OCI-LY1 (cell line): Measurements from ENCODE around the gene FEM1A.
"Not testable (repeated sequence)": the region's sequence is repeated elsewhere in the genome, so short reads cannot be mapped to it uniquely, and the experiment has no call there.

Experiments
- H2AFZ ChIP-seq: fragments of 200-600 bp; sonication (generic), shearing (Covaris generic); 2 replicates; pipeline ENCODE4 v1.6.0; 2014; ENCODE audit warnings: antibody characterized with exemption, mild to moderate bottlenecking, low read length
- H3F3A ChIP-seq: fragments of 200-600 bp; sonication (generic), shearing (Covaris generic); 2 replicates; pipeline ENCODE4 v1.6.0; 2014; ENCODE audit warnings: mild to moderate bottlenecking, antibody characterized with exemption, low read length, moderate library complexity; ENCODE audit not compliant: insufficient read depth
- H3K27ac ChIP-seq: fragments of 200-600 bp; sonication (generic); 2 replicates; pipeline ENCODE4 v1.5.1; 2014; ENCODE audit warnings: low read length, mixed run types, mild to moderate bottlenecking, low read depth; ENCODE audit not compliant: poor library complexity, severe bottlenecking
- H3K27me3 ChIP-seq: fragments of 200-600 bp; sonication (generic); 2 replicates; pipeline ENCODE4 v1.6.0; 2014; ENCODE audit warnings: antibody characterized with exemption, mild to moderate bottlenecking, low read length, moderate library complexity; ENCODE audit not compliant: insufficient read depth
- H3K36me3 ChIP-seq: fragments of 200-600 bp; sonication (generic); 2 replicates; pipeline ENCODE4 v1.6.1; 2014; ENCODE audit warnings: mild to moderate bottlenecking, antibody characterized with exemption, low read length, moderate library complexity, mixed read lengths; ENCODE audit not compliant: insufficient read depth
- H3K4me1 ChIP-seq: fragments of 200-600 bp; sonication (generic); 2 replicates; pipeline ENCODE4 v1.5.1; 2014; ENCODE audit warnings: mild to moderate bottlenecking, low read length, moderate library complexity; ENCODE audit not compliant: insufficient read depth, severe bottlenecking
- H3K4me2 ChIP-seq: fragments of 200-600 bp; sonication (generic), shearing (Covaris generic); 2 replicates; pipeline ENCODE4 v1.6.1; 2014; ENCODE audit warnings: low read length
- H3K4me3 ChIP-seq: fragments of 200-600 bp; sonication (generic); 2 replicates; pipeline ENCODE4 v1.5.1; 2014; ENCODE audit warnings: low read length, low read depth, mild to moderate bottlenecking, mixed read lengths; ENCODE audit not compliant: poor library complexity, severe bottlenecking
- H3K79me2 ChIP-seq: fragments of 200-600 bp; shearing (Covaris generic); 2 replicates; pipeline ENCODE4 v1.6.1; 2016; ENCODE audit warnings: mixed run types, low read length, mixed read lengths; ENCODE audit not compliant: insufficient read depth
- H3K9ac ChIP-seq: fragments of 200-600 bp; sonication (generic), shearing (Covaris generic); 2 replicates; pipeline ENCODE4 v1.6.1; 2014; ENCODE audit warnings: mild to moderate bottlenecking, low read length, mixed read lengths
- H3K9me2 ChIP-seq: fragments of 200-600 bp; sonication (generic), shearing (Covaris generic); 2 replicates; pipeline ENCODE4 v1.6.1; 2014; ENCODE audit warnings: low read depth, mild to moderate bottlenecking, low read length, mixed read lengths
- H3K9me3 ChIP-seq: fragments of 200-600 bp; shearing (Covaris generic); 2 replicates; pipeline ENCODE4 v1.6.1; 2014; ENCODE audit warnings: low read length, mixed read lengths
- H4K20me1 ChIP-seq: fragments of 200-600 bp; sonication (generic), shearing (Covaris generic); 2 replicates; pipeline ENCODE4 v1.6.0; 2016; ENCODE audit warnings: mild to moderate bottlenecking, low read length; ENCODE audit not compliant: insufficient read depth
- CTCF ChIP-seq: fragments of 200-600 bp; sonication (generic), shearing (Covaris generic); IDR thresholded peaks from 2 replicates; pipeline ENCODE4 v1.5.1; 2017; ENCODE audit warnings: mild to moderate bottlenecking, antibody characterized with exemption, low read length, moderate library complexity, mixed read lengths
- EZH2 ChIP-seq: fragments of 200-600 bp; sonication (generic), shearing (Covaris generic); IDR thresholded peaks from 2 replicates; pipeline ENCODE4 v1.8.0; 2017; ENCODE audit warnings: borderline replicate concordance, mixed run types, mild to moderate bottlenecking, antibody characterized with exemption, low read length, moderate library complexity, mixed read lengths

Gene FEM1A

GRCh38 chr19:4774136-4774535 lies 17.4 kb upstream of the FEM1A start:
- no peak overlapping the region for H3K4me2 ChIP-seq
- H3K36me3 ChIP-seq: no peaks in the 10 kb centered on the region
- H3K27ac ChIP-seq: no peak overlapping the region
- no peaks in the 10 kb centered on the region for H4K20me1 ChIP-seq
- no peaks in the 10 kb centered on the region for H3K9me2 ChIP-seq
- H3K4me1 ChIP-seq: no peaks in the 10 kb centered on the region
- H3K9ac ChIP-seq: no peak overlapping the region
- no peaks in the 10 kb centered on the region for H3K9me3 ChIP-seq
- no peak for TF ChIP-seq EZH2
- no peak for TF ChIP-seq CTCF
- H3K27me3 ChIP-seq: no peaks in the 10 kb centered on the region
- no peaks in the 10 kb centered on the region for H3F3A ChIP-seq
- H3K79me2 ChIP-seq: no peaks in the 10 kb centered on the region
- no peak overlapping the region for H2AFZ ChIP-seq
- H3K4me3 ChIP-seq: no peak overlapping the region

- H3K4me2 ChIP-seq: no peak overlapping the region
Observed at GRCh38 chr19:4775627-4776152, 15.8 kb upstream of the FEM1A start.

GRCh38 chr19:4776436-4777211 lies 14.9 kb upstream of the FEM1A start:
- Histone ChIP-seq H3F3A (no peaks in the 10 kb centered on the region), H3K9me3 (no peaks in the 10 kb centered on the region), H3K27me3 (no peaks in the 10 kb centered on the region; the same call in none of the 2 replicates), H2AFZ (no peak overlapping the region), H3K4me2 (no peak overlapping the region), H4K20me1 (no peaks in the 10 kb centered on the region), H3K27ac (no peak overlapping the region), H3K4me1 (no peaks in the 10 kb centered on the region), H3K9me2 (no peaks in the 10 kb centered on the region), H3K79me2 (no peaks in the 10 kb centered on the region), H3K9ac (no peak overlapping the region), H3K4me3 (no peak overlapping the region), H3K36me3 (no peaks in the 10 kb centered on the region; the same call in 1 of the 2 replicates)
- TF ChIP-seq CTCF: no peak
- TF ChIP-seq EZH2: no peak

More at GRCh38 chr19:4775627-4776152, 15.8 kb upstream of the FEM1A start:
- H3K36me3 ChIP-seq: no peaks in the 10 kb centered on the region; the same call in 1 of the 2 replicates
- H4K20me1 ChIP-seq: no peaks in the 10 kb centered on the region
- H3K9ac ChIP-seq: no peak overlapping the region
- no peak overlapping the region for H3K4me3 ChIP-seq
- H3K4me1 ChIP-seq: no peaks in the 10 kb centered on the region
- no peak overlapping the region for H3K27ac ChIP-seq
- H3K9me3 ChIP-seq: no peaks in the 10 kb centered on the region
- no peaks in the 10 kb centered on the region for H3F3A ChIP-seq
- H3K79me2 ChIP-seq: no peaks in the 10 kb centered on the region
- H3K9me2 ChIP-seq: no peaks in the 10 kb centered on the region
- no peaks in the 10 kb centered on the region; the same call in 1 of the 2 replicates for H3K27me3 ChIP-seq
- H2AFZ ChIP-seq: no peak overlapping the region
- TF ChIP-seq CTCF: no peak
- no peak for TF ChIP-seq EZH2

GRCh38 chr19:4778124-4778523 lies 13.4 kb upstream of the FEM1A start:
- H3K4me2 ChIP-seq, H3K9ac ChIP-seq, H3K9me3 ChIP-seq: not testable (repeated sequence)

More at GRCh38 chr19:4778124-4778523, 13.4 kb upstream of the FEM1A start:
- H3K27ac ChIP-seq, H3K9me2 ChIP-seq, H2AFZ ChIP-seq, H3K4me1 ChIP-seq, H3K4me3 ChIP-seq, H3K36me3 ChIP-seq, H3K79me2 ChIP-seq, H3F3A ChIP-seq, H3K27me3 ChIP-seq, H4K20me1 ChIP-seq: not testable (repeated sequence)
